NCI-H2196 (cell line): ENCODE data around the gene MRPL44.
A peak's percentile ranks its signal among the peaks of the same experiment; 100 is the strongest.

ENCODE experiments used
- DNase-seq: peaks from one replicate; lab custom pipeline; 2025; ENCODE audit not compliant: unreplicated experiment; lab: John Stamatoyannopoulos, UW

Gene MRPL44

GRCh38 chr2:223969856-223970255 lies 12.6 kb downstream of the MRPL44 start:
- DNase-seq, result no peak

DNA sequence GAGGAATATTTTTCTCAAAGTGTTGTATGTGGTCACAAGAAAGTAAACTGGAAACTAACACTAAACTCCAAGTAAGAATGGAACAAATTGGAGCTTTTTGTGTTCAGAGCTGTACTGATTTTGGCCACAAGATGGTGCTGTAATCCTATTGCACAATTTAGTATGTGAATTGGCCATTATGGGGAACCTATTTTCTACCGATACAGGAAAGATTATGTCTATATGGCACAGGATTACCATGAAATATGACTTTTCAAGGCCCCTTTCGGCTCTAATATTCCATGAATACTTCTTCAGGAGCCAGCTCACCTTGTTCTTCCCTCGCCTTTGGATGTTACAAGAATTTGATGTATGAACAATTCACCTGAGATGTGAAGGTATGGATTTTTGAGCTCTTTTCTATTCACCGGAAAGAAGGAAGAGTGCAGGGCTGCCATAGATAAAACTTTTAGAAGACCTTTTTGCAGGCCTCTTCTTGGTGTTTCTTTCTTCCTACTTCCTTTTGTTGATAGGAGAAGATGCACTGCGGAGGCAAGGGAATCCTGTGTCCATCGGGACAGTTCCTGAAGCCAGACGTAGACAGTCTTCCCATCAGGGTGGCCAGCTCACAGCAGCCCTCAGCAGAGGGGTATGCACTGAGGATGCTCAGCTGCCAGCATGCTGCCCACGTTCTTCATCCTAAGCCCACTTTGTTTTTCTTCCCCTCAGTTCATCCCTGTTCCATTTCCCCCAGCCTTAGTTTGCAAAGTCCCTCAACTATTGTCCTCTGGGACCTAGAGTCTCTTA lies 13.3 kb downstream of the MRPL44 start:
- DNase-seq, result peak; percentile 73

DNA sequence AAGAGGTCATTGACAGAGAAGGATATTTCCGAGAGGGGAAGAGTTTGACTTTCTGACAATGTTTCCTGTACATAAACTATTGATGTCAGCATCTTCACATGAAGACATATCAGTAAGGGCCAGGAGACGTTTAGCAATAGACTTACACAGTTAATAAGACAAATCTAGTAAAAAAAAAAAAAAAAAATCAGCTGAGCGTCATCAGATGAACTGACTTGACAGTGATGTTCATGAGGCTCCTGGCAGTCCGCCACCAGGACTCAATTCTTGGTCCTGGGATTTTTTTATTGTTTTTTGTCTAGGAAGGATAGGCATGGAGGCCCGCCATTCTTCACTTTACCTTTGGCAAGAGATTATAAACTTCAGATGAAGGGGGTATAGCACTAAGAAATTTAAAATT lies 14.5 kb downstream of the MRPL44 start:
- no peak for DNase-seq

DNA sequence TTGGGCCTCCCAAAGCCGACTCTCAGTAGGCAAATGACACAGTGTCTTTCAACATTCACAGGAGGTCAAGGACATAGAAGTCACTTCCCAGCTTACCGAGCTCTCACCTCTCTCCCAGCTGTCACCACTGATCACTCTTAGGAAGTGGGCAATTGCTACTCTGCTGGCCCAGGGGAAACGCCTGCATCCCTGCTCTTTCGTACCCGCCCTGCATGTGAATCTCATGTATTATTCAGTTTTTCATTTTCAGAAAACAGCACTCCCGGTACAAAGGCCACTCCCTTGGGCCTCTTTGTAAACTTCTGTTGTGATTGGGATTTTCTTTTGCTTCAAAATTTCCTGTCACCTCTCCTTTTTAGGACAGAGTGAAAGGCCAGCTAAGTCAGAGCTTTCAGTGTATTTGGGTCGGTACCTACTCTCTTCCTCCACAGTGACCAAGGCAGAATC lies 15.4 kb downstream of the MRPL44 start:
- DNase-seq, result no peak

- no peak for DNase-seq
Observed at GRCh38 chr2:223973606-223974005, 16.3 kb downstream of the MRPL44 start.

DNA sequence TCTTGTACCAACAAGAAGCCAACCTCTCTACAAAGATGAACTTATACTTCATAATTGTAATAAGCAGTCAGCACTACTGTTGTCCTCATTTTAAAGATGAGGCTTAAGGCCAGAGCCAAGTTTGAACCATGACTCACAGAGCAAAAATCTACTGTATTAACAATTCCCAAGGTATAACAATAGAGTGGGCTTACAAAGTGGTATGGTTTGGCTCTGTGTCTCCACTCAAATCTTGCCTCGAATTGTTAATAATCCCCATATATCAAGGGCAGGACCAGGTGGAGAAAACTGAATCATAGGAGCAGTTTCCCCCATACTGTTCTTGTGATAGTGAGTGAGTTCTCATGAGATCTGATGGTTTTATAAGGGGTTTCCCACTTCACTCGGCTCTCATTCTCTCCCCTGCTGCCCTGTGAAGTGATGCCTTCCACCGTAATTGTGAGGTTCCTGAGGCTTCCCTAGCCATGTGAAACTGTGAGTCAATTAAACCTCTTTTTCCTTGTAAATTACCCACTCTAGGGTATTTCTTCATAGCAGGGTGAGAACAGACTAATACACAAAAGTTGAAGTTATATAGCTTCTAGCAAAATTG lies 19.5 kb downstream of the MRPL44 start:
- no peak for DNase-seq

GRCh38 chr2:223978451-223978850 lies 21.2 kb downstream of the MRPL44 start:
- DNase-seq, result no peak

- DNase-seq, result no peak
Observed at GRCh38 chr2:223979730-223980396, 22.6 kb downstream of the MRPL44 start.

DNA sequence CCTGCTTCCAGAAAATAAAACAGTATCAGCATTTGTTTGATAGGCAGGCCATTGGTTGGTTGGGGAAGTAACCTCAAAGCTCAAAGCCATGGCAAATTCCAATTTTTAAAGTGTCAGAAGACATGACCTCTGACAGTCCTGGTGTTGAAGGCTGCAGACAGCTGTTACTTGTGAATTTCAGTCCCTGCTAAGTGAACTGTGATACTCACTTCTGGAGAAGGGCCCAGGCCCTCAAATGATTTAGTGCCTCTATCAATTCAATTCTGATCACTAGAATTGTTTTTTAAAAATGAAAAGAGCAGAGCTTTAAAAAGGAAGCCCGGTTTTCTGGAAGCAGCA lies 23.1 kb downstream of the MRPL44 start:
- no peak for DNase-seq

DNA sequence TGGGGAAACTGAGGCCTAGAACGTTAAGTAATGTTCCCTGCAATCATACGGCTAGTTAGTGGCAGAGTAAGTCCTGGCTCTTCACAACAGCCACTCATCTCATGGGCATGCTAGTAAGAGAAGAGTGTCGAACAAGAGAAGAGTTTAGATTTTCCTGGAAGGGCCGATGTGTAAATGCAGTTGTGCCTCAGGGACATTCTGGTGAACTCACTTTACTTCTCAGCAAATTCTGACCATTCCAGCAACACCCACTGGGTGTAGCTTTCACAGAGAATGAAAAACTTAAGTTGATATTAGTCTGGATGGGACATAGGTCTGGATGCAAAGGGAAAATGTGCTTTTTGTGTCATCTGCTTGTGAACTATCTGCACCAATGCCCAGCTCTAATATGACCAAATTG lies 23.5 kb downstream of the MRPL44 start:
- no peak for DNase-seq

DNA sequence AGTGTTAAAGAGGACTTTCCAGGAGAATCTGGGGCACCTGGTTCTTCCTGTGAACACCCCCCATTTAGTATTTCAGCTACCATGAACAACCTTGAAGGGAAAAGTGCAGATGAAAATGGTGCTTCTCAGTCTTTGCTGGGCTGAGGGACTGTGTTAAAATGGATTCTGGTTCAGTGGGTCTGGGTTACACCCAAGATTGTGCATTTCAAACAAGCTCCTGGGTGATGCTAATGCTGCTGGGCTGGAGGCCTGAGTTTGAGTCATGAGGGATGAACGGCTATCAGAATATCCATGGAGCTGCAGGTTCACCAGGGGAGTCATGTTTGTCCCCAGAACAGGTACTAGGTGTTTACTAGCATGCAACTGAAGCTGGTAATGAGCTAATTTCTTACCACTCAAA lies 24.0 kb downstream of the MRPL44 start:
- DNase-seq, result no peak

GRCh38 chr2:223989206-223989855 lies 32.1 kb downstream of the MRPL44 start:
- no peak for DNase-seq

DNA sequence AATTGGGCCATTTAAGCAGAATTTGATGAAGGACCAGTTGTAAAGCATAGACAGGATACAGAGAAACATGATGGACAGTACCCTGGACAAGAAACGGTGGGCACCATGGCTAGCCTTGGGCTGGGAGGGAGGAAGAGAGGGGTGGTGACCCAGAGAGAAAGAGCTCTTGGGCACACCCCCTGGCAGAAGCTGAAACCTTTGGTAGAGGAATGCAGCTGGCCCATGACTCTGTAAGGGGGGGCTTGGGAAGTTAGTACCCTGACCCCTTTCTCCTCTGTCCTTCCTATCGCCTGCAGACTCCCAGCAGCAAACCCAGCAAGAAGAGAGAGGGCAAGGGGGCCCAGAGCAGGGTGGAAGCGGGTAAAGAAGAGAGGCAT lies 32.6 kb downstream of the MRPL44 start:
- no peak for DNase-seq

GRCh38 chr2:223991611-223992010 lies 34.3 kb downstream of the MRPL44 start:
- DNase-seq, result no peak

- peak; percentile 72 for DNase-seq
Observed at GRCh38 chr2:223993634-223994232, 36.5 kb downstream of the MRPL44 start.

DNA sequence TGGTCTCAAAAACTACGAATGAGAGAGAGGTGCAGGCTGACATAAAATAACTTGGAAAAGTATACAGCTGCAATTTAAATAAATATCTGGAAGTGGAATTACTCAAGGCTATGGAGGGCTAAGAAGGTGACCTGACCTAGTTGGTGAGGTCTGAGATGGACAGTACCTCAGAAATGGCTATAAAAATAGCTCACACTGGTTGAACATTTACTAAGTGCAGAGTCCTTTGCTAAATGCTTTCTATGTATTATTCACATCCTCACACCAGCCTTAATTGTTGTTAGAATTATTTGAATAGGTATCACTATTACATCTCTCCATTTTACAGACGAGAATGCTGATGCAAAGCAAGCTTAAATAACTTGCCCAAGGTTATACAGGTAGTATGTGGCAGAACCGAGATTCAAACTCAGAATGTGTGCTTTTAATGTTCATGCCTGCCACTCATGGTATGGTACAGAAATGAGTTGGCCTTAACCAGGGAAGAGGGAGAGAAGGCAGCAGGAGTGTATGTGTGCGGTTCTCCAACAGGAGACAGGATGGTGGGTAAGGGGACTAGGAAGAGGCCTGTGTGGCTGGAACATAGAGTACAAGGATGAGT lies 37.4 kb downstream of the MRPL44 start:
- DNase-seq, result no peak

- no peak for DNase-seq
Observed at GRCh38 chr2:223995569-223995968, 38.3 kb downstream of the MRPL44 start.

DNA sequence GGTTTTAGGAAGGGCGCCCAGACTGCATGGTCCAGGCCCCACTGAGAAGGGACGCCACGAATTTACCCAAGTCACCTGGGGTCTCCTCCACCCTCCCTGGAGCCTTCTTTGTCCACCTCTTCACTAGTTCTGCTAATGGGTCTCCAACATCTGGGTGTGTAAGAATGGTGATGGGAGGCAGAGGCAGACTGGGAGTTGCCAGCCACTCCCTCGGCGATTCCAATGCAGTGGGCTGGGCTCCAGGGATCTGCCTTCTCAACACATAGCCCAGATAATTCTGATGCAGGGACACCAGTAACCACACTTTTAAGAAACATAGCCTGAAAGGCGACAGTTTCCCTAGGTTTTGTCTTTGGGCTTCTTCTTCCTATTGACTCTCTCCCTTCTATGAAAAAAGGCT lies 39.1 kb downstream of the MRPL44 start:
- DNase-seq, result no peak

GRCh38 chr2:223997938-223998337 lies 40.7 kb downstream of the MRPL44 start:
- no peak for DNase-seq

DNA sequence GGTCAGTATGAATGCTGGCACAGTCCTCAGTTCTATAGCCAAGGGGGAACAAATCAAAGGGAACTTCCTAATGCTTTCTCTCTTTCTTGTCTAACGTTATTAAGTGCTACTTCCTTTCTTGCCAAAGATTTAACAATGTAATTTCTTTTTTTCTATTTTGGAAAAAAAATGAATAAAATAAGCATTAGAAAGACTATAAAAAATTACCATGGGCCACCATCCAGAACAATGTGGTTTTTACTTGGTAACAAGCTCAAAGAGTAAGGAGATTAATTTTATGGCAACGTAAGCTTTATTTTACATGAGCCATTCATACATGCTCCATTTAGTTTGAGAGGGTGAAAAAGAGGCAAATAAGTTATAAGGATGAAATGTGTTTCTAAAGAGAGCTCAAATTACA lies 41.7 kb downstream of the MRPL44 start:
- no peak for DNase-seq

DNA sequence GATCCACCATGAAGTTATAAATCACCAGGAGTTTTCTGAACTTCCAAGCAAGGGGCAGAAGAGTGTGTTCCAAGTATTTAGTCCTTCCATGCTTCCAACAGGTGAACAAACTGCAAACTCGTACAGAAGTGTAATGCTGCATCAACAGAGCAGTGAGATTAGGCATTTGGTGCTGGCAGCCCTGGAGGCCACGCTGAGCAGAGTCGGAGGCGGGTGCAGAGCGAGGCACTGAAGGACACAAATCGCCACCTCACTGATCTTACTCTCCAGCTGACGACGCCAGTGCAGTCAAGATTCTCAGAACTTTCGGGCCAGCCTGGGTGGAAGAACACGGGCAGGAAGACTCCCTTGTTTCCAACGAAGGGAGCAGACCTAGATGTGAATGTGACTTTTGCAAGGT lies 42.6 kb downstream of the MRPL44 start:
- DNase-seq, result no peak
